ENCODE results near the gene CCL14. TPM values are rescaled to one million over a fixed set of nuclear protein-coding genes. Genes with fewer than 3 reads are reported as not detected.

The CCL14 gene
- total RNA-seq, 1 experiment from 2014 or later: not detected

DNA sequence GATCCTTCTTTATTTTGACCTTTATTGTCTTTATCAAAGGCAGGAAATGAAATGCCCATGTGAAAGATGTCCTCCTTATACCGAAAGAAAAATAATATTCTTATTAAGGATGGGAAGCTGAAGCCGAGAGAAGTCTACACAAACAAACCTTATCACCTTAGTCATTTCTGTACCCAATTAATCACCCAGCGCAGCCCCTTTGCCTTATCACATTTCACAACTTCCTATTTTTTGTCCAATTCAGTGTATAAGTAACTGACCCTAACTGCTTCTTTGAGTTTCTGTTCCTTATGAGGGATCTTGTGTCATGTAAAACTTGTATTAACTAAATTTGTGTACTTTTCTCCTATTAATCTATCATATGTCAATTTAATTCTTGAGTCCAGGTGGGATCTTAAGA, 47.6 kb upstream of the CCL14 start:
- no peak overlapping the region for H3K27ac Mint-ChIP-seq

DNA sequence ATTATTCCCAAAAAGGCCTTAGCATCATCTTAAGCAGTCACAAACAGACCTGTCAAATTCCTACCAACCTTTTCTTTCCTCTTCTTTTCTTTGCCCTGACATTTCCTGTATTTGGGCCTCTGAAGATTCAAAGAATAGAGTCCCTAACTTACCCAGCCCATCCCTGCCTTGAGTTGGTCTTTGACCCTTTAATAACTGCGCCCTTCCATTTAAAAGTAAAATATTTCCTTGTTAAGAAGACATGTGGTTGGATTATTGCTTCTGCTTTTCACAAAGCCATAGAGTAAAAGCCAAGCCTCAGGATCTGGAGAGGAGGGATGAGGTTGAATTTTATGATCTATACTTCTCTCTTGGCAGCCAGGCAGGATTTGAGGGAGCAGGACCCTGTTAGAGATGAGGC, 44.4 kb upstream of the CCL14 start:
- DNase-seq (ENCODE audit: low spot score): no peak
- POLR2A ChIA-PET: no interaction called here
- Mint-ChIP-seq H3K27me3 (ENCODE audit: low read depth) (peaks cover 6% of the 10 kb centered on the region), H3K27ac (no peak overlapping the region), H3K36me3 (no peaks in the 10 kb centered on the region), H3K9me3 (peaks cover 5% of the 10 kb centered on the region), H3K4me1 (peaks cover 11% of the 10 kb centered on the region), H3K4me3 (no peak overlapping the region)
- no peak for ATAC-seq
- no peak for TF ChIP-seq RORB (CRISPR knock-in tag; IDR thresholded peaks at IDR 0.05)
- no peak for TF ChIP-seq TEAD1 (CRISPR knock-in tag; IDR thresholded peaks at IDR 0.05)
- CTCF ChIA-PET: interaction anchor here (1.0 to 1.4 kb wide), 2 partner anchors 42 to 62 kb away, joined by 3 to 5 read pairs; no protein-coding TSS in a partner anchor

More for the DNA sequence above, 47.6 kb upstream of the CCL14 start:
- POLR2A ChIA-PET: no interaction called here
- DNase-seq (ENCODE audit: low spot score) (no peak), ATAC-seq (no peak)
- H3K27me3 Mint-ChIP-seq (ENCODE audit: low read depth): peaks cover 6% of the 10 kb centered on the region; the same call in 1 of the 2 replicates
- CTCF ChIA-PET: no interaction called here
- TF ChIP-seq NFE2L1 (CRISPR knock-in tag; IDR thresholded peaks at IDR 0.05): no peak
- TF ChIP-seq, protein P1, sequence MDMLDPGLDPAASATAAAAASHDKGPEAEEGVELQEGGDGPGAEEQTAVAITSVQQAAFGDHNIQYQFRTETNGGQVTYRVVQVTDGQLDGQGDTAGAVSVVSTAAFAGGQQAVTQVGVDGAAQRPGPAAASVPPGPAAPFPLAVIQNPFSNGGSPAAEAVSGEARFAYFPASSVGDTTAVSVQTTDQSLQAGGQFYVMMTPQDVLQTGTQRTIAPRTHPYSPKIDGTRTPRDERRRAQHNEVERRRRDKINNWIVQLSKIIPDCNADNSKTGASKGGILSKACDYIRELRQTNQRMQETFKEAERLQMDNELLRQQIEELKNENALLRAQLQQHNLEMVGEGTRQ (CRISPR knock-in tag; IDR thresholded peaks at IDR 0.05): no peak
- TF ChIP-seq GABPB1 (CRISPR knock-in tag; IDR thresholded peaks at IDR 0.05): no peak
- no peak for TF ChIP-seq ETV6 (CRISPR knock-in tag; IDR thresholded peaks at IDR 0.05)
- no peak for TF ChIP-seq CREM (CRISPR knock-in tag; IDR thresholded peaks at IDR 0.05)
- TF ChIP-seq, protein P2, sequence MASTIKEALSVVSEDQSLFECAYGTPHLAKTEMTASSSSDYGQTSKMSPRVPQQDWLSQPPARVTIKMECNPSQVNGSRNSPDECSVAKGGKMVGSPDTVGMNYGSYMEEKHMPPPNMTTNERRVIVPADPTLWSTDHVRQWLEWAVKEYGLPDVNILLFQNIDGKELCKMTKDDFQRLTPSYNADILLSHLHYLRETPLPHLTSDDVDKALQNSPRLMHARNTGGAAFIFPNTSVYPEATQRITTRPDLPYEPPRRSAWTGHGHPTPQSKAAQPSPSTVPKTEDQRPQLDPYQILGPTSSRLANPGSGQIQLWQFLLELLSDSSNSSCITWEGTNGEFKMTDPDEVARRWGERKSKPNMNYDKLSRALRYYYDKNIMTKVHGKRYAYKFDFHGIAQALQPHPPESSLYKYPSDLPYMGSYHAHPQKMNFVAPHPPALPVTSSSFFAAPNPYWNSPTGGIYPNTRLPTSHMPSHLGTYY (CRISPR knock-in tag; IDR thresholded peaks at IDR 0.05): no peak
- TF ChIP-seq NR2C2 (CRISPR knock-in tag; IDR thresholded peaks at IDR 0.05): no peak
- TF ChIP-seq SP1 (CRISPR knock-in tag; conservative IDR thresholded peaks at IDR 0.05): no peak
- TF ChIP-seq ATF6 (CRISPR knock-in tag; IDR thresholded peaks at IDR 0.05): no peak
- TF ChIP-seq NR1H2 (CRISPR knock-in tag; IDR thresholded peaks at IDR 0.05): no peak
- TF ChIP-seq SOX15 (CRISPR knock-in tag; IDR thresholded peaks at IDR 0.05): no peak
- TF ChIP-seq ZNF219 (CRISPR knock-in tag; IDR thresholded peaks at IDR 0.05; ENCODE audit: borderline replicate concordance): no peak
- TF ChIP-seq FOXP1 (CRISPR knock-in tag; IDR thresholded peaks at IDR 0.05; ENCODE audit: borderline replicate concordance): no peak
- no peak for TF ChIP-seq FOXK1 (CRISPR knock-in tag; IDR thresholded peaks at IDR 0.05)
- TF ChIP-seq NFATC4 (CRISPR knock-in tag; IDR thresholded peaks at IDR 0.05): no peak
- TF ChIP-seq, protein P3, sequence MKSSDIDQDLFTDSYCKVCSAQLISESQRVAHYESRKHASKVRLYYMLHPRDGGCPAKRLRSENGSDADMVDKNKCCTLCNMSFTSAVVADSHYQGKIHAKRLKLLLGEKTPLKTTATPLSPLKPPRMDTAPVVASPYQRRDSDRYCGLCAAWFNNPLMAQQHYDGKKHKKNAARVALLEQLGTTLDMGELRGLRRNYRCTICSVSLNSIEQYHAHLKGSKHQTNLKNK (CRISPR knock-in tag; IDR thresholded peaks at IDR 0.05): no peak
- TF ChIP-seq ZNF317 (CRISPR knock-in tag; IDR thresholded peaks at IDR 0.05; ENCODE audit: borderline replicate concordance, low read depth): no peak
- TF ChIP-seq ZNF396 (CRISPR knock-in tag; IDR thresholded peaks at IDR 0.05; ENCODE audit: borderline replicate concordance): no peak
- H3K4me1 Mint-ChIP-seq: peaks cover 11% of the 10 kb centered on the region
- no peak overlapping the region for H3K4me3 Mint-ChIP-seq
- peaks cover 5% of the 10 kb centered on the region for H3K9me3 Mint-ChIP-seq
- no peaks in the 10 kb centered on the region for H3K36me3 Mint-ChIP-seq

DNA sequence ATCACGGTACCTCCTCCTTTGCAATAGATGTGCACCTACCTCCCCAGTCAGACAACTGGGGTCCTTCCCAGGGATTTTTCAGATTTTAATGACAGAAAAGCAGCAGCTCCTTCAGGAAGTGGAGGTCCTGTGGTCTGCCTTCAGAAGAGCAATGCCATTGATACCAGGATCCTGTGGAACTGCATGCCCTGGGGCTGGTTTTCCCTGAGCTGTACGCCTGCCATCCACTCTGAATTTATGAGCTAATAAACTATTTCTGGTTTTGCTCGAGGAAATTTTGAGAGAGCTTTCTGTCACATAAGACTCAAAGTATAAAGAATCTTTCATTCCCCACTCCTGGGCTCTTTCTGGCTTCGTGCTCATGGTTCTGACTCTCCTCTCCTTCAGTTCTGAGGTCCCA, 41.2 kb upstream of the CCL14 start:
- ATAC-seq (no peak), DNase-seq (ENCODE audit: low spot score) (no peak)
- peaks cover 11% of the 10 kb centered on the region for H3K4me1 Mint-ChIP-seq
- no peak overlapping the region for H3K27ac Mint-ChIP-seq
- TF ChIP-seq USF1 (CRISPR knock-in tag; IDR thresholded peaks at IDR 0.05) (no peak), NR2C2 (CRISPR knock-in tag; IDR thresholded peaks at IDR 0.05) (no peak), EMX1 (CRISPR knock-in tag; IDR thresholded peaks at IDR 0.05) (no peak)
- TF ChIP-seq, protein P4, sequence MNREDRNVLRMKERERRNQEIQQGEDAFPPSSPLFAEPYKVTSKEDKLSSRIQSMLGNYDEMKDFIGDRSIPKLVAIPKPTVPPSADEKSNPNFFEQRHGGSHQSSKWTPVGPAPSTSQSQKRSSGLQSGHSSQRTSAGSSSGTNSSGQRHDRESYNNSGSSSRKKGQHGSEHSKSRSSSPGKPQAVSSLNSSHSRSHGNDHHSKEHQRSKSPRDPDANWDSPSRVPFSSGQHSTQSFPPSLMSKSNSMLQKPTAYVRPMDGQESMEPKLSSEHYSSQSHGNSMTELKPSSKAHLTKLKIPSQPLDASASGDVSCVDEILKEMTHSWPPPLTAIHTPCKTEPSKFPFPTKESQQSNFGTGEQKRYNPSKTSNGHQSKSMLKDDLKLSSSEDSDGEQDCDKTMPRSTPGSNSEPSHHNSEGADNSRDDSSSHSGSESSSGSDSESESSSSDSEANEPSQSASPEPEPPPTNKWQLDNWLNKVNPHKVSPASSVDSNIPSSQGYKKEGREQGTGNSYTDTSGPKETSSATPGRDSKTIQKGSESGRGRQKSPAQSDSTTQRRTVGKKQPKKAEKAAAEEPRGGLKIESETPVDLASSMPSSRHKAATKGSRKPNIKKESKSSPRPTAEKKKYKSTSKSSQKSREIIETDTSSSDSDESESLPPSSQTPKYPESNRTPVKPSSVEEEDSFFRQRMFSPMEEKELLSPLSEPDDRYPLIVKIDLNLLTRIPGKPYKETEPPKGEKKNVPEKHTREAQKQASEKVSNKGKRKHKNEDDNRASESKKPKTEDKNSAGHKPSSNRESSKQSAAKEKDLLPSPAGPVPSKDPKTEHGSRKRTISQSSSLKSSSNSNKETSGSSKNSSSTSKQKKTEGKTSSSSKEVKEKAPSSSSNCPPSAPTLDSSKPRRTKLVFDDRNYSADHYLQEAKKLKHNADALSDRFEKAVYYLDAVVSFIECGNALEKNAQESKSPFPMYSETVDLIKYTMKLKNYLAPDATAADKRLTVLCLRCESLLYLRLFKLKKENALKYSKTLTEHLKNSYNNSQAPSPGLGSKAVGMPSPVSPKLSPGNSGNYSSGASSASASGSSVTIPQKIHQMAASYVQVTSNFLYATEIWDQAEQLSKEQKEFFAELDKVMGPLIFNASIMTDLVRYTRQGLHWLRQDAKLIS (CRISPR knock-in tag; IDR thresholded peaks at IDR 0.05; ENCODE audit: borderline replicate concordance): no peak
- H3K9me3 Mint-ChIP-seq: peaks cover 12% of the 10 kb centered on the region
- ChIA-PET POLR2A (no interaction called here), CTCF (interaction anchor here (1.5 kb wide), 1 partner anchor 19 kb away, joined by 4 read pairs; no protein-coding TSS in a partner anchor)
- H3K27me3 Mint-ChIP-seq (ENCODE audit: low read depth): peaks cover 8% of the 10 kb centered on the region
- H3K36me3 Mint-ChIP-seq: no peaks in the 10 kb centered on the region
- no peak overlapping the region for H3K4me3 Mint-ChIP-seq
